ENCODE data around the gene DNAJC5. TPM values are rescaled to one million over a fixed set of nuclear protein-coding genes. Genes with fewer than 3 reads are reported as not detected.

Gene DNAJC5
- total and polyA plus RNA-seq, 9 of the 15 experiments (the other 6 are each of a cell fraction or from before 2014, with no cell fraction given): 0.95 to 42.8 (median 23.4) TPM

DNA sequence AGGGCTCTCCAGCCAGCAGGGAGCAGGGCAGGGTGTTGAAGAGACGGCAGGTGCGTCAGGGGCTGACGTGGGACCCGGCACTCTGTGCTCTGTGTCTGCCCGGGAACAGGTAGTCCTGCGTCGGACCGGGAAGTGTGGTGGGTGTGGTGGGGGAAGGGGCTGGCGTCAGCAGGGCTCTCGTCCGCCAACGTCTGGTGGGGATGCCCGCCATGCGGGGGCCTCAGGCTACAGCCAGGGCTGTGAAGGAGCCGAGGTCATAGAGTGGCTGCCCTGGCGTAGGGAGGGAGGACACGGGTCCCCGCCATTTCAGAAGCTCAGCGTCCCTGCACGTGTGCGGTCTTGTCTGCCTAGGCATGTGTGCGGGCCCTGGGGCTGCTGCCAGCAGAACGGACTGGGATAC is 25.3 kb downstream of the DNAJC5 start:
- H3K4me1 ChIP-seq (replicated peaks in 1 of 2; ENCODE audit: control insufficient read depth in 2 of 2, insufficient read depth in 2 of 2, low read length in 2 of 2): peaks cover 0 to 7% of the 10 kb centered on the region in 2 experiments; a peak in 2 of 5 replicates
- WGBS (ENCODE audit: insufficient coverage, low coverage, missing lambda C conversion rate): 94% methylated on average over 8 of the region's 23 CpGs
- H3K4me3 ChIP-seq: no peak overlapping the region
- H3K79me2 ChIP-seq (ENCODE audit: control insufficient read depth, insufficient read depth, low read length): peaks cover 48% of the 10 kb centered on the region
- ChIA-PET CTCF (ENCODE audit: low intra/inter-chr PET ratio) (no interaction called here), POLR2A (no interaction called here)
- intact Hi-C loops (cut with micrococcal nuclease): no loop called here
- no peak overlapping the region for H3K27ac ChIP-seq (ENCODE audit: extremely low read depth, low read depth, low read length)
- H4K20me1 ChIP-seq (replicated peaks; ENCODE audit: control insufficient read depth, insufficient read depth, low read length): 0 out of 2 replicates have a peak, but pooled peaks cover 4% of the 10 kb centered on the region
- FAIRE-seq (no peak), DNase-seq (ENCODE audit: extremely low read depth in 1 of 4, low spot score in 3 of 4) (no peak), ATAC-seq (no peak)
- no peak overlapping the region for H2AFZ ChIP-seq (ENCODE audit: low read depth, low read length)
- no peaks in the 10 kb centered on the region for H3K9me1 ChIP-seq (ENCODE audit: control insufficient read depth, insufficient read depth, low read length)
- peaks cover 36% of the 10 kb centered on the region; the same call in 2 of the 3 replicates for H3K36me3 ChIP-seq (ENCODE audit: control insufficient read depth, insufficient read depth, low read length)
- H3K4me2 ChIP-seq (ENCODE audit: insufficient read depth, low read length): no peak overlapping the region
- TF ChIP-seq NONO (IDR thresholded peaks at IDR 0.05; ENCODE audit: low read depth in 2 of 2, low read length in 1 of 2) (no peak), POLR2G (IDR thresholded peaks at IDR 0.05; ENCODE audit: low read depth, low read length) (peak; percentile 54)
- no peak overlapping the region for H3K9ac ChIP-seq (ENCODE audit: insufficient read depth in 1 of 2, low read depth in 2 of 2, low read length in 2 of 2)
- no peaks in the 10 kb centered on the region for H3K27me3 ChIP-seq (ENCODE audit: control insufficient read depth in 2 of 2, insufficient read depth in 2 of 2, low read length in 2 of 2)
- BruUV-seq (replicated peaks): no TSS peak
- in situ Hi-C loops (cut with MboI): no loop called here
- H3K9me3 ChIP-seq (replicated peaks; ENCODE audit: control insufficient read depth, insufficient read depth, low read depth, low read length): peaks cover 3% of the 10 kb centered on the region; the same call in 1 of the 2 replicates

DNA sequence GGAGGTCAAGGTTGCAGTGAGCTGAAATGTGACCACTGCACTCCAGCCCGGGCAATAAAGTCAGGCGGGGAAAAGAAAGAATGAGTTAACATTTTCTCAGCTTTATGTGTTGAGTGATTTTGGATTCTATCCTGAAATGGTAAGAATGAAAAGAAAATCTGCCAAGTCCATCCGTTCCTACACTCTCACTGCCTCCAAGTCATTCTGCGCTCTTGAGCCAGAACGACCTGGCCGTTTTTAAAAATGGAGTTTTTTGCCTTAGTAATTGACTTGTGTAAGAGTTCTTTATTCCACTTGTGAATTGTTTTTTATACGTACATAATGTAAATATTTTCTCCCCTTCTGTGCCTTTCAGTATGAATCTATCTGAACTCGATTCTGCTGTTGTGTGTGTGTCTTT is 28.7 kb downstream of the DNAJC5 start:
- H3K9ac ChIP-seq (ENCODE audit: insufficient read depth in 1 of 2, low read depth in 2 of 2, low read length in 2 of 2): no peak overlapping the region
- peaks cover 0 to 8% of the 10 kb centered on the region in 2 experiments; a peak in 2 of 5 replicates for H3K4me1 ChIP-seq (replicated peaks in 1 of 2; ENCODE audit: control insufficient read depth in 2 of 2, insufficient read depth in 2 of 2, low read length in 2 of 2)
- intact Hi-C loops (cut with micrococcal nuclease): no loop called here
- POLR2A ChIA-PET: interaction anchor here (1.0 kb wide), 1 partner anchor 14 kb away, joined by 3 read pairs; no protein-coding TSS in a partner anchor
- H3K27me3 ChIP-seq (ENCODE audit: control insufficient read depth in 2 of 2, insufficient read depth in 2 of 2, low read length in 2 of 2): no peaks in the 10 kb centered on the region
- ATAC-seq: no peak
- DNase-seq (ENCODE audit: extremely low read depth in 1 of 4, low spot score in 3 of 4): no peak
- no peaks in the 10 kb centered on the region for H3K9me1 ChIP-seq (ENCODE audit: control insufficient read depth, insufficient read depth, low read length)
- no peak overlapping the region for H3K4me3 ChIP-seq
- TF ChIP-seq KLF13 (tag; IDR thresholded peaks at IDR 0.05; ENCODE audit: borderline replicate concordance, low read depth) (no peak), CEBPB (tag; IDR thresholded peaks at IDR 0.05) (no peak), RBM14 (IDR thresholded peaks at IDR 0.05; ENCODE audit: borderline replicate concordance, insufficient read depth, low read depth, low read length) (no peak), E2F3 (CRISPR knock-in tag; IDR thresholded peaks at IDR 0.05) (no peak), ZFP36 (IDR thresholded peaks at IDR 0.05; ENCODE audit: low read depth, low read length, partially characterized antibody) (no peak)
- TF ChIP-seq, protein P1, sequence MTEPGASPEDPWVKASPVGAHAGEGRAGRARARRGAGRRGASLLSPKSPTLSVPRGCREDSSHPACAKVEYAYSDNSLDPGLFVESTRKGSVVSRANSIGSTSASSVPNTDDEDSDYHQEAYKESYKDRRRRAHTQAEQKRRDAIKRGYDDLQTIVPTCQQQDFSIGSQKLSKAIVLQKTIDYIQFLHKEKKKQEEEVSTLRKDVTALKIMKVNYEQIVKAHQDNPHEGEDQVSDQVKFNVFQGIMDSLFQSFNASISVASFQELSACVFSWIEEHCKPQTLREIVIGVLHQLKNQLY (CRISPR knock-in tag; conservative IDR thresholded peaks at IDR 0.05): no peak
- TF ChIP-seq, protein P2, sequence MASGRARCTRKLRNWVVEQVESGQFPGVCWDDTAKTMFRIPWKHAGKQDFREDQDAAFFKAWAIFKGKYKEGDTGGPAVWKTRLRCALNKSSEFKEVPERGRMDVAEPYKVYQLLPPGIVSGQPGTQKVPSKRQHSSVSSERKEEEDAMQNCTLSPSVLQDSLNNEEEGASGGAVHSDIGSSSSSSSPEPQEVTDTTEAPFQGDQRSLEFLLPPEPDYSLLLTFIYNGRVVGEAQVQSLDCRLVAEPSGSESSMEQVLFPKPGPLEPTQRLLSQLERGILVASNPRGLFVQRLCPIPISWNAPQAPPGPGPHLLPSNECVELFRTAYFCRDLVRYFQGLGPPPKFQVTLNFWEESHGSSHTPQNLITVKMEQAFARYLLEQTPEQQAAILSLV (tag; IDR thresholded peaks at IDR 0.05): no peak
- H3K27ac ChIP-seq (ENCODE audit: extremely low read depth, low read depth, low read length): no peak overlapping the region
- H2AFZ ChIP-seq (ENCODE audit: low read depth, low read length): no peak overlapping the region
- no TSS peak for BruUV-seq (replicated peaks)
- H3K79me2 ChIP-seq (ENCODE audit: control insufficient read depth, insufficient read depth, low read length): peaks cover 27% of the 10 kb centered on the region
- FAIRE-seq: no peak
- H4K20me1 ChIP-seq (replicated peaks; ENCODE audit: control insufficient read depth, insufficient read depth, low read length): 0 out of 2 replicates have a peak, but pooled peaks cover 4% of the 10 kb centered on the region
- whole genome bisulfite sequencing (ENCODE audit: insufficient coverage, low coverage, missing lambda C conversion rate): 86% methylated on average over 8 of the region's 8 CpGs
- no peaks in the 10 kb centered on the region for H3K9me3 ChIP-seq (replicated peaks; ENCODE audit: control insufficient read depth, insufficient read depth, low read depth, low read length)
- no peak overlapping the region for H3K4me2 ChIP-seq (ENCODE audit: insufficient read depth, low read length)
- peaks cover 39% of the 10 kb centered on the region; the same call in 2 of the 3 replicates for H3K36me3 ChIP-seq (ENCODE audit: control insufficient read depth, insufficient read depth, low read length)
- CTCF ChIA-PET (ENCODE audit: low intra/inter-chr PET ratio): no interaction called here
- in situ Hi-C loops (cut with MboI): no loop called here
